Heart right ventricle (tissue), 16 donors: ENCODE measurements around the gene PTBP2. TPM values are rescaled to one million over a fixed set of nuclear protein-coding genes. Genes with fewer than 3 reads are reported as not detected.
"Not testable (repeated sequence)": the region's sequence is repeated elsewhere in the genome, so short reads cannot be mapped to it uniquely, and the experiment has no call there.

Source experiments
- ATAC-seq, 8 donors: fragments of 200-7000 bp; cut with Tn5 transposase; one replicate each; pipeline ENCODE4 v1.9.1; 2020; ENCODE audit warnings: mild to moderate bottlenecking in 8 of 8, moderate library complexity in 8 of 8, moderate number of reproducible peaks in 1 of 8
- DNase-seq, 2 donors: peaks; one replicate each; pipeline ENCODE4 v3.0.0-alpha.2; 2020
- H3K27ac ChIP-seq, 10 donors: fragments of 200-600 bp; sonication (generic) in 2 of 10; one replicate each; pipeline versions ENCODE4 v1.5.0 to v1.8.0; 2020 to 2022; ENCODE audit warnings: mild to moderate bottlenecking in 3 of 10
- H3K27me3 ChIP-seq, 7 donors: fragments of 200-600 bp; one replicate each; pipeline ENCODE4 v1.8.0; 2021 to 2022; ENCODE audit warnings: mild to moderate bottlenecking in 2 of 7
- H3K36me3 ChIP-seq, 9 donors: fragments of 200-600 bp; sonication (generic) in 1 of 9; one replicate each; pipeline versions ENCODE4 v1.5.0 to v1.8.0; 2020 to 2022; ENCODE audit warnings: mild to moderate bottlenecking in 2 of 9
- H3K4me1 ChIP-seq, 9 donors: fragments of 200-600 bp; sonication (generic) in 1 of 9; one replicate each; pipeline versions ENCODE4 v1.5.0 to v1.8.0; 2020 to 2022; ENCODE audit warnings: mild to moderate bottlenecking in 4 of 9
- H3K4me3 ChIP-seq, 10 donors: fragments of 200-600 bp; sonication (generic) in 2 of 10; one replicate each; pipeline versions ENCODE4 v1.5.0 to v1.8.0; 2020 to 2022; ENCODE audit warnings: mild to moderate bottlenecking in 7 of 10, moderate library complexity in 2 of 10
- H3K9me3 ChIP-seq, 11 donors: fragments of 200-600 bp in 10 of 11; sonication (generic) in 2 of 11; one replicate each; pipeline versions ENCODE4 v1.5.0 to v1.8.0; 2013 to 2022; ENCODE audit warnings: mild to moderate bottlenecking in 2 of 11, control low read depth in 1 of 11, moderate library complexity in 1 of 11
- CTCF ChIP-seq, 9 donors: fragments of 200-600 bp; sonication (generic) in 2 of 9; IDR thresholded peaks; one replicate each; pipeline versions ENCODE4 v1.5.0 to v1.8.0; 2021 to 2022; ENCODE audit warnings: antibody characterized with exemption in 9 of 9, mild to moderate bottlenecking in 5 of 9, moderate library complexity in 1 of 9
- WGBS, 2 donors: extraction: QIAGEN DNeasy Blood & Tissue Kit; methylation state at CpG; one replicate each; pipeline ENCODE4 v1.1.7; 2013; ENCODE audit warnings: inconsistent platforms in 1 of 2; 5-methylcytosine and 5-hydroxymethylcytosine counted together
- intact Hi-C, 10 donors: fragments of 100-400 bp; cut with DNase I; formaldehyde crosslinking; loops; one replicate each; pipeline versions ENCODE4 v1.11.1 to v1.14.2; 2022
- polyA plus RNA-seq, 2 donors: library from polyadenylated mRNA; stranded (reverse); fragments of 200-250 nt; gene quantifications; one replicate each; pipeline ENCODE4 v1.2.3, GENCODE V29; 2013
- total RNA-seq, 10 donors: library from RNA; stranded (reverse); fragmentation: NEBNext Ultra II Directional in 3 of 10; extraction: Animal tissue kit (Norgen Biotek cat#: 25700) in 3 of 10; gene quantifications; one replicate each; pipeline versions ENCODE4 v1.2.1 to v1.2.4, GENCODE V29; 2021 to 2023
- donor health status: Arrhythmogenic right ventricular cardiomyopathy.
- donor health status: ischemic (EF 13 %, LVEDD 7.1; RV severe dilation, severe dysfunction).
- donor health status: healthy with polysubstance abuse.
- donor health status: DM: no; HTN: yes; CAD: no.
- donor health status: DM: no; HTN: no; CAD: no.
- donor health status: ischemic (EF 25% LVEDD 6.9; RV normal size, moderate dysfunction).
- donor health status: ischemic (EF 25% LVEDD 5.7; RV mildly dilated, moderate dysfunction).
- donor health status: healthy.
- donor health status: DM: yes; HTN: yes; CAD: no.
- donor health status: Ischemic cardiomyopathy.
- donor health status: ischemic (EF 35%, LVEDD 5.7; RV mildly dilated, moderate dysfunction).
- donor health status: nonischemic (EF 11% LVEDD 7.7; RV severe dilation, severe dysfunction).
- donor health status: DM: yes; HTN: yes; CAD: no.
- donor health status: PGD.
- donor health status: ischemic (EF 29% LVEDD 5.4; RV normal size, mild dysfunction).
- donor health status: nonischemic (EF 23%, LVEDD 6.1; RV moderate dilation, normal function).

PTBP2 gene
- total and polyA plus RNA-seq, 12 donors = 4.9 to 29.3 (median 12.5) TPM

DNA sequence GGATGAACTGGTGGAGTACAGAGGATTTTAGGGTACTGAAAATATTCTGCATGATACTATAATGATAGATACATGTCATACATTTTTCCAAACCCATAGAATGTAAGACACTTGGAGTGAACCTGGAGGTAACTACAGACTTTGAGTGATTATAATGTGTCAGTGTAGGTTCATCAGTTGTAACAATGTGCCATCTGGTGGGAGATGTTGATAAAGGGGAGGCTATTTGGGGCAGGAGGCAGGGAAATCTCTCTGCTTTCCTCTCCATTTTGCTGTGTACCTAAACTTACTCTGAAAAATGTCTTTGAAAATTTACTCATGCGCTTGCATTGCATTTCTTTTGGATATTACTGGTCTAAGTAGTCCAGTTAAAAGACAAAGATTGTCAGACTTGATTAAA lies 35.2 kb downstream of the PTBP2 start:
- peak in 6 of 9 donors; percentile 8 to 37 (median 24) for TF ChIP-seq CTCF (IDR thresholded peaks at IDR 0.05)
- Histone ChIP-seq H3K9me3 (no peaks in the 10 kb centered on the region), H3K4me3 (no peak overlapping the region), H3K4me1 (no peaks in the 10 kb centered on the region), H3K36me3 (peaks cover 0 to 63% (median 16%) of the 10 kb centered on the region in 9 donors), H3K27me3 (no peaks in the 10 kb centered on the region), H3K27ac (no peak overlapping the region)
- DNase-seq (no peak), ATAC-seq (no peak)
- intact Hi-C loops = no loop called here
- WGBS, 2 donors = 93 to 100% methylated on average over 1 of the region's 1 CpG

DNA sequence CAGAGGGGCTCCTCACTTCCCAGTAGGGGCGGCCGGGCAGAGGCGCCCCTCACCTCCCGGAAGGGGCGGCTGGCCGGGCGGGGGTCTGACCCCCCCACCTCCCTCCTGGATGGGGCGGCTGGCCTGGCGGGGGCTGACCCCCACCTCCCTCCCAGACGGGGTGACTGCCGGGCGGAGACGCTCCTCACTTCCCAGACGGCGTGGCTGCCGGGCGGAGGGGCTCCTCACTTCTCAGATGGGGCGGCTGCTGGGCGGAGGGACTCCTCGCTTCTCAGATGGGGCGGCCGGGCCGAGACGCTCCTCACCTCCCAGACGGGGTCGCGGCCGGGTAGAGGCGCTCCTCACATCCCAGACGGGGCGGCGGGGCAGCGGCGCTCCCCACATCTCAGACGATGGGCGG lies 41.0 kb downstream of the PTBP2 start:
- DNase-seq, H3K9me3 ChIP-seq, H3K27me3 ChIP-seq, H3K4me1 ChIP-seq, ATAC-seq, H3K4me3 ChIP-seq, H3K27ac ChIP-seq, intact Hi-C loops: not testable (repeated sequence)
- peaks cover 0 to 12% (median 0%) of the 10 kb centered on the region in 9 donors for H3K36me3 ChIP-seq
- WGBS, 2 donors = 98% methylated on average over 26 to 36 of the region's 36 CpGs

DNA sequence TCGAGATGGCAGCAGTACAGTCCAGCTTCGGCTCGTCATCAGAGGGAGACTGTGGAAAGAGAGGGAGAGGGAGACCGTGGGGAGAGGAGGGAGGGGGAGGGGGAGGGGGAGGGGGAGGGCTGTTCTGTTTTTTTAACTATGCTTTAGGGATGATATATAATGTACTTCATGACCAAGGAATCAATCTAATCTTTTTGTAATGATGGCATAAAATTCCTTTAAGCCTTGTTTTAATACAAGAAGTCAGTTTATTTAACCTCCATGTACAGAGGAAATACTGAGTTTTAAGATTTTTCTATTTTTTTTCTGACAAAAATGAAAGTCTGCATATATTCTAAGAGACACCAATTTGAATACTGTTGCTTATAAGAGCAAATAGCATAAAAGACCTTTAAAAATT lies 41.9 kb downstream of the PTBP2 start:
- TF ChIP-seq CTCF (IDR thresholded peaks at IDR 0.05) = no peak
- DNase-seq (no peak), ATAC-seq (no peak)
- Histone ChIP-seq H3K4me3 (no peak overlapping the region), H3K4me1 (no peaks in the 10 kb centered on the region), H3K9me3 (no peaks in the 10 kb centered on the region), H3K27me3 (no peaks in the 10 kb centered on the region), H3K27ac (no peak overlapping the region), H3K36me3 (peaks cover 0 to 8% (median 0%) of the 10 kb centered on the region in 9 donors)
- intact Hi-C loops = no loop called here
- whole genome bisulfite sequencing, 2 donors = 88 to 90% methylated on average over 4 of the region's 4 CpGs

DNA sequence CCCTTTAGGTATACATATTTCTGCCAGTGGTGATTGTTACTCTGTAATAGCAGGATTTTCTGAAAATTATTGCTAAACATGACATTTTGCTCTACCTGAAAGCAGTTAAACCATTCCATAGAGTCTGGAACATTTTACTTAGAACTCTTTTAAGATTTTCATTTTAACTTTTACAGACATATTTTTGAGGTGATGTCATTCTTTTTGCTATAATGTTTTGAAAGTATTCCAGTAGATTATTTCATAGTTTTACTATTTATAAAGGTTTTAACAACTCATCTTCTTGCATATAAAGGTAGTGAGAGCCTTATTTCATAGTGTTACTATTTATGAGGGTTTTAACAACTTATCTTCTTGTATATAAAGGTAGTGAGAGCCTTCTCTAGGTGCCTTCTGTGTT lies 42.9 kb downstream of the PTBP2 start:
- intact Hi-C loops = no loop called here
- no peak for ATAC-seq

More for the DNA sequence above, 42.9 kb downstream of the PTBP2 start:
- Histone ChIP-seq H3K27me3 (no peaks in the 10 kb centered on the region), H3K9me3 (no peaks in the 10 kb centered on the region), H3K27ac (no peak overlapping the region), H3K36me3 (peaks cover 0 to 2% (median 0%) of the 10 kb centered on the region in 9 donors), H3K4me3 (no peak overlapping the region), H3K4me1 (no peaks in the 10 kb centered on the region)
- DNase-seq = no peak
- TF ChIP-seq CTCF (IDR thresholded peaks at IDR 0.05) = no peak
